Kidney epithelial cell (primary cell): ENCODE measurements around the gene MBD3L2B. TPM values are rescaled to one million over a fixed set of nuclear protein-coding genes. Genes with fewer than 3 reads are reported as not detected.

ENCODE experiments used
- DNase-seq: peaks from one replicate; pipeline ENCODE4 v3.0.0-alpha.2; 2010; ENCODE audit warnings: low read depth
- H3K27me3 ChIP-seq: 2 replicates; pipeline ENCODE4 v1.6.0; 2011; ENCODE audit warnings: low read length; ENCODE audit not compliant: control insufficient read depth, insufficient read depth
- H3K36me3 ChIP-seq: 2 replicates; pipeline ENCODE4 v1.5.1; 2011; ENCODE audit warnings: low read length; ENCODE audit not compliant: control insufficient read depth, insufficient read depth
- H3K4me3 ChIP-seq: 2 replicates; pipeline ENCODE4 v1.5.1; 2011; ENCODE audit warnings: low read depth, mild to moderate bottlenecking, control low read depth, low read length
- CTCF ChIP-seq: IDR thresholded peaks from 2 replicates; pipeline ENCODE4 v1.5.1; 2011; ENCODE audit warnings: mild to moderate bottlenecking, moderate library complexity, low read length, control low read depth, inconsistent platforms; ENCODE audit not compliant: insufficient read depth, poor library complexity, severe bottlenecking
- total RNA-seq: library from RNA; depleted of rRNA; stranded (reverse); fragments of >200 nt; gene quantifications from 2 replicates; pipeline ENCODE4 v1.2.3, GENCODE V29; 2015

The MBD3L2B gene
- total RNA-seq, 1 donor from 2014 or later: not detected

GRCh38 chr19:6971366-6971765 is 49.9 kb downstream of the MBD3L2B start:
- no peak overlapping the region for H3K4me3 ChIP-seq
- DNase-seq: no peak
- H3K36me3 ChIP-seq: no peaks in the 10 kb centered on the region
- no peak for TF ChIP-seq CTCF
- H3K27me3 ChIP-seq: no peaks in the 10 kb centered on the region

- Histone ChIP-seq H3K27me3 (no peaks in the 10 kb centered on the region), H3K4me3 (no peak overlapping the region), H3K36me3 (no peaks in the 10 kb centered on the region)
- TF ChIP-seq CTCF: no peak
- no peak for DNase-seq
Measured at GRCh38 chr19:6970443-6970842, 50.8 kb downstream of the MBD3L2B start.

- no peak for DNase-seq
- no peaks in the 10 kb centered on the region for H3K27me3 ChIP-seq
- H3K4me3 ChIP-seq: no peak overlapping the region
- H3K36me3 ChIP-seq: no peaks in the 10 kb centered on the region
- no peak for TF ChIP-seq CTCF
Measured at GRCh38 chr19:6970021-6970420, 51.2 kb downstream of the MBD3L2B start.

- no peak overlapping the region for H3K4me3 ChIP-seq
- no peak for TF ChIP-seq CTCF
- no peak for DNase-seq
Measured at GRCh38 chr19:6969490-6969889, 51.7 kb downstream of the MBD3L2B start.

More at GRCh38 chr19:6969490-6969889, 51.7 kb downstream of the MBD3L2B start:
- Histone ChIP-seq H3K36me3 (no peaks in the 10 kb centered on the region), H3K27me3 (no peaks in the 10 kb centered on the region)

Other genes starting within 250 kb of the MBD3L2B start
- 0.27 and 0.50 TPM in 2 replicates for gene VAV1, start 248.7 kb downstream of the MBD3L2B start, total RNA-seq
- gene ADGRE1, start 133.9 kb downstream of the MBD3L2B start, total RNA-seq: not detected in 2 replicates
- gene MBD3L5, start 9.1 kb upstream of the MBD3L2B start, total RNA-seq: not detected in 2 replicates
- gene MBD3L4, start 18.7 kb upstream of the MBD3L2B start, total RNA-seq: not detected in 2 replicates
- not detected in 2 replicates for gene MBD3L2, start 27.9 kb upstream of the MBD3L2B start, total RNA-seq
- gene MBD3L3, start 37.2 kb upstream of the MBD3L2B start, total RNA-seq: not detected in 2 replicates
- gene ZNF557, start 48.3 kb upstream of the MBD3L2B start, total RNA-seq: 10.1 and 10.9 TPM in 2 replicates